ENCODE results near the gene ACBD4. TPM values are rescaled to one million over a fixed set of nuclear protein-coding genes. Genes with fewer than 3 reads are reported as not detected.

ACBD4 gene
- total RNA-seq, 4 donors from 2014 or later = 25.9 to 41.9 (median 28.2) TPM

DNA sequence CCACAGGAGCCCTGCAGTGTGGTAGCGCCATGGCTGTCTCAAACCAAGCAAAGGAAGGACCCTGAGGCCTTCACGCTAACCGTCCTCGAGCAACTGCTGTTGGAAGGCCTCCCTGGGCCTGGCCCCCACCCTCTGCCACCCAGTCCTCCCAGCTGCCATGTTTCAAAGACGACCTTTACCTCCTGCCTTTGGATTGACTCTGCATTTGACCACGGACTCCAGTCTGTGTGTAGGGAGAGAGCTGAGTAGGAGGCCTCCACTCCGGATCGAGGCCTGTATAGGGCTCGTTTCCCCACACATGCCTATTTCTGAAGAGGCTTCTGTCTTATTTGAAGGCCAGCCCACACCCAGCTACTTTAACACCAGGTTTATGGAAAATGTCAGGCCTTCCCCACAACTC is 27.4 kb upstream of the ACBD4 start:
- TF ChIP-seq POLR2A (IDR thresholded peaks at IDR 0.05) (no peak), EP300 (IDR thresholded peaks at IDR 0.05) (no peak)
- TF ChIP-seq, protein P1, sequence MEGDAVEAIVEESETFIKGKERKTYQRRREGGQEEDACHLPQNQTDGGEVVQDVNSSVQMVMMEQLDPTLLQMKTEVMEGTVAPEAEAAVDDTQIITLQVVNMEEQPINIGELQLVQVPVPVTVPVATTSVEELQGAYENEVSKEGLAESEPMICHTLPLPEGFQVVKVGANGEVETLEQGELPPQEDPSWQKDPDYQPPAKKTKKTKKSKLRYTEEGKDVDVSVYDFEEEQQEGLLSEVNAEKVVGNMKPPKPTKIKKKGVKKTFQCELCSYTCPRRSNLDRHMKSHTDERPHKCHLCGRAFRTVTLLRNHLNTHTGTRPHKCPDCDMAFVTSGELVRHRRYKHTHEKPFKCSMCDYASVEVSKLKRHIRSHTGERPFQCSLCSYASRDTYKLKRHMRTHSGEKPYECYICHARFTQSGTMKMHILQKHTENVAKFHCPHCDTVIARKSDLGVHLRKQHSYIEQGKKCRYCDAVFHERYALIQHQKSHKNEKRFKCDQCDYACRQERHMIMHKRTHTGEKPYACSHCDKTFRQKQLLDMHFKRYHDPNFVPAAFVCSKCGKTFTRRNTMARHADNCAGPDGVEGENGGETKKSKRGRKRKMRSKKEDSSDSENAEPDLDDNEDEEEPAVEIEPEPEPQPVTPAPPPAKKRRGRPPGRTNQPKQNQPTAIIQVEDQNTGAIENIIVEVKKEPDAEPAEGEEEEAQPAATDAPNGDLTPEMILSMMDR (IDR thresholded peaks at IDR 0.05) = no peak
- no peak for DNase-seq (ENCODE audit: low spot score in 2 of 2)
- no peaks in the 10 kb centered on the region for H3K9me3 ChIP-seq
- peaks cover 2 to 81% (median 24%) of the 10 kb centered on the region in 3 donors for H3K36me3 ChIP-seq
- H3K4me3 ChIP-seq = no peak overlapping the region
- peaks cover 0 to 70% (median 9%) of the 10 kb centered on the region in 4 donors for H3K4me1 ChIP-seq
- no peaks in the 10 kb centered on the region for H3K27me3 ChIP-seq
- WGBS, 2 donors = 40 to 52% methylated on average over 8 to 9 of the region's 9 CpGs
- H3K27ac ChIP-seq = peak overlapping the region in 3 of 4 donors; percentile 38 to 76 (median 72)

DNA sequence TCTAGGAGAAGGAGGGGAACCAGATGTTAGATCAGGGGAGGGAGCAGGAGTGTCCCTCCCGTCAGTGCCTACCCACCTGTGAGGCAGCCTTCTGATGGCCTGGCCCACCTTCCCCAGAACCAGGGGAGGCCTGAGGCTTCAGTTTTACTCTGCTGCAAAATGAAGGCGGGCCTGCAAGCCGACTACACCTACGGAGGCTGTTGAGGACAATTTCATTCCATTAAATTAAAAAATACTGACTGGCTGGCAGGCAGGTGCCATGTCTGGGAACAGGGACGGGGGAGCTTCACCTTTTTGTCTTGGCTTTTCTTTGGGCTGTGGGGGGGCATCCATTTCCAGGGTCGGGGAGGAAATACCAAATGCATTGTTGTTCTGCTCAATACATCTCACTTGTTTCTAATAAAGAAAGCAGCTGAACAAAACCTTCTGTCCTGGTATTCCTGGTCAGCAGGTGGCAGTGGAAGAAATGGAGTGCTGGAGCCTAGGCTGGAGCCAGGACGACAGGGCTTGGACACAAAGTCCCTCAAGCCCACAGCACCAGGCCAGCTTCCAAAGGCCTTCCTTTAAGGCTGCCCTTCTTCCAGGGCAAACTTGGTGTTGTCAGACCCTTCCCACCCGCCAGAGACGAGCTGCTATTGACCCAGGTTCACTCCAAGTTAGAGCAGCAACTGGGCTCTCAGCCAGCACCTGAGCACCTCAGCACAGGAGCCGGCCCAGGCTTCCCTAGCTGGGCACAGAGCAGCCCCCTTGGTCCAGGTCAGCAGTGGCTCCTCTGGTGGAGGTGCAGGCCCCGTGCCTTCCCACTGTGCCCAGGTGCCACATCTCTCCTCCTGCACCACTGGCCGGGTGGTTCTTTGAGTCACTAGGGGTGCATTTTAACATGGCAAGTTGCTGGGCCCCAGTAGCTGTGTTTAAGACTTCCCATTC is 26.6 kb upstream of the ACBD4 start:
- peaks cover 0 to 69% (median 9%) of the 10 kb centered on the region in 4 donors for H3K4me1 ChIP-seq
- H3K27ac ChIP-seq = peak overlapping the region in 2 of 4 donors; percentile 72 to 79
- TF ChIP-seq, protein P1 (IDR thresholded peaks at IDR 0.05) = no peak
- no peak for TF ChIP-seq POLR2A (IDR thresholded peaks at IDR 0.05)
- no peak for TF ChIP-seq EP300 (IDR thresholded peaks at IDR 0.05)
- DNase-seq (ENCODE audit: low spot score in 2 of 2) = no peak
- peaks cover 2 to 79% (median 16%) of the 10 kb centered on the region in 3 donors for H3K36me3 ChIP-seq
- H3K27me3 ChIP-seq = no peaks in the 10 kb centered on the region
- no peak overlapping the region for H3K4me3 ChIP-seq
- H3K9me3 ChIP-seq = no peaks in the 10 kb centered on the region
- WGBS, 2 donors = 73 to 79% methylated on average over 11 to 12 of the region's 12 CpGs

DNA sequence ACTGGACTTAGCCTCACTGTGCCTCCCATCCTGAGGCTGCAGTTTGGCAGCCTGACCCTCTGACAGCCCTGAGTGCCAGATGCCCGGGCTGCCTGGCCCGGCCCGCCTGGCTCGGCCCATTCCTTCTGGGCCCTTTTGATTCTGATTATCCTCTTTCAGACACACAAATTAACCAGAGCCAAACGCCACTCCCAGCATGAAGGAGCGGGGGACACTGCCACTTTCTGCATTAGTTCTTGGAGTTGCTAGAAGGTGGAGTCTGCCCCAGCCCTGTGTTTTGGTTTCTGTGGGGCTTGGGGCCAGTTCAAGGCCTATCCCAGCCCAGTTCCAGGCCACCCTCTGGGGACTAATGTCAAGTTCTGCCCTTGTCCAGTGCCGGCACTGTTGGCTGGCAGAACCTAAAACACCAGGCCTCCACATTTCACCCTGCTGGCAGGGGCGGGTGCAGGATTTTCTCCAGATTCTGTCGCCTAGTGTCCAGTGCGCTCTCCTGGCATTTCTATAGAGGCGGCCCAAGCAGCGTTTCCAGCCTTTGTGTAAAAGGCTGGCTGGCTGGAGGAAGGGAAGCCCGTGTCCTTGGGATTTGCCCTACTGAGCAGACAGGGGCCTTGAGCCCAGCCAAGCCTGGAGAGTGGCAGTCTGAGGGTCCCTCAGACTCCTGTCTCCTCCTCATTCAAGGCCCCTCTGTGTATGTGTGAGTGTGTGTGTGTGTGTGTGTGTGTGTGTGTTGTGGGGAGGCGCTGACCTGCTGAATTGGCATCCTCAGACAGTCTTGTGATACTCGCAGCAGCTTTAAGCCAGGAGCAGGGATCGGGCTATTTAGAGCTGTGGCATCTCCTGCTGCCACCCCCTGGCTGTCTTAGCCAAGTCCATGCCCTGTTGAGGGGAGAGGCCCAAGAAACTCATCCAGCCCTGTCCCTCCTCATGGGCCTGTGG is 24.5 kb upstream of the ACBD4 start:
- Histone ChIP-seq H3K4me1 (peaks cover 0 to 71% (median 9%) of the 10 kb centered on the region in 4 donors), H3K27ac (peak overlapping the region; percentile 44 to 79 (median 62)), H3K4me3 (no peak overlapping the region), H3K27me3 (no peaks in the 10 kb centered on the region), H3K9me3 (no peaks in the 10 kb centered on the region), H3K36me3 (peaks cover 0 to 76% (median 3%) of the 10 kb centered on the region in 3 donors)
- TF ChIP-seq EP300 (IDR thresholded peaks at IDR 0.05) = no peak
- TF ChIP-seq, protein P1 (IDR thresholded peaks at IDR 0.05) = peak in 1 of 5 experiments; percentile 12
- TF ChIP-seq POLR2A (IDR thresholded peaks at IDR 0.05) = no peak
- 42 to 55% methylated on average over 16 of the region's 16 CpGs for WGBS, 2 donors
- DNase-seq (ENCODE audit: low spot score in 2 of 2) = no peak

GRCh38 chr17:45111850-45112249 is 23.6 kb upstream of the ACBD4 start:
- no peaks in the 10 kb centered on the region for H3K27me3 ChIP-seq
- no peak for DNase-seq (ENCODE audit: low spot score in 2 of 2)
- no peak for TF ChIP-seq EP300 (IDR thresholded peaks at IDR 0.05)
- TF ChIP-seq, protein P1 (IDR thresholded peaks at IDR 0.05) = no peak
- no peak for TF ChIP-seq POLR2A (IDR thresholded peaks at IDR 0.05)
- H3K9me3 ChIP-seq = no peaks in the 10 kb centered on the region
- peak overlapping the region; percentile 44 to 79 (median 62) for H3K27ac ChIP-seq
- peaks cover 0 to 76% (median 3%) of the 10 kb centered on the region in 3 donors for H3K36me3 ChIP-seq
- peaks cover 0 to 62% (median 9%) of the 10 kb centered on the region in 4 donors for H3K4me1 ChIP-seq
- WGBS, 2 donors = 92 to 94% methylated on average over 11 of the region's 11 CpGs
- H3K4me3 ChIP-seq = no peak overlapping the region

All from tibial nerve (tissue), 4 donors.